HG03108 (cell line): ENCODE results near the gene VPS52.
"Not testable (repeated sequence)": the region's sequence is repeated elsewhere in the genome, so short reads cannot be mapped to it uniquely, and the experiment has no call there.

Experiments
- ATAC-seq: cut with Tn5 transposase; IDR thresholded peaks from one replicate; pipeline ENCODE4 v1.9.1; 2021; ENCODE audit warnings: moderate library complexity; ENCODE audit not compliant: unreplicated experiment

The VPS52 gene

DNA sequence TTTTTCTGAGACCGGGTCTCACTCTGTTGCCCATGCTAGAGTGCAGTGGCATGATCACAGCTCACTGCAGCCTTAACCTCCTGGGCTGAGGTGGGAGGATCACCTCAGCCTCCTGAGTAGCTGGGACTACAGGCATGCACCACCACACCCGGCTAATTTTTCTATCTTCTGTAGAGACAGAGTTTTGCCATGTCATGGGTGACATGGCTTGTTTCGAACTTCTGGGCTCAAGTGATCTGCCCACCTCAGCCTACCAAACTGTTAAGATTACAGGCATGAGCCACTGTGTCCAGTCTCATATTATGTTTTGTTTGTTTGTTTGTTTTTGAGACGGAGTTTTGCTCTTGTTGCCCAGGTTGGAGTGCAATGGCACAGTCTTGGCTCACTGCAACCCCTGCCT is 13.5 kb upstream of the VPS52 start:
- ATAC-seq = not testable (repeated sequence)

DNA sequence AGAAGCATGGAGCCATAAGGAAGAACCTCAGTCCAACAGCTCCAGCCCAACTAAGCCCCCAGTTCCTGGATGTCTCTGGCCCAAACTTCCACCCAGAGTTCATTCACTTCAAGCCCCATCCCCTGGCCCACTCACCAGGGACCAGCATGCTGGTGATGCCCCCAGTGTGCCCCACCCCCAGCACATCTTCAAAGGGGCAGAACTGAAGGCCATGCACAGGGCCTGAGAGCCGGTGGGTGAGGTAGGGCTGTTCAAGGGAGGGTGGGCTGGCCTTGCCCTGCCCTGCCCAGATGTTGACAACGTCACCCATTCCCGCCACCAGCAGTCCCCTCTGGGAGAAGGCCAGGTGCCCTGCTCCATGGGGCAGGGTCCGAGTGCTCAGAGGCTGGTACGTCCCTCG is 8.9 kb upstream of the VPS52 start:
- ATAC-seq = no peak

GRCh38 chr6:33279971-33280511 is 8.4 kb upstream of the VPS52 start:
- no peak for ATAC-seq

- no peak for ATAC-seq
Observed at GRCh38 chr6:33279257-33279695, 7.6 kb upstream of the VPS52 start.

GRCh38 chr6:33278810-33279209 is 7.1 kb upstream of the VPS52 start:
- no peak for ATAC-seq

DNA sequence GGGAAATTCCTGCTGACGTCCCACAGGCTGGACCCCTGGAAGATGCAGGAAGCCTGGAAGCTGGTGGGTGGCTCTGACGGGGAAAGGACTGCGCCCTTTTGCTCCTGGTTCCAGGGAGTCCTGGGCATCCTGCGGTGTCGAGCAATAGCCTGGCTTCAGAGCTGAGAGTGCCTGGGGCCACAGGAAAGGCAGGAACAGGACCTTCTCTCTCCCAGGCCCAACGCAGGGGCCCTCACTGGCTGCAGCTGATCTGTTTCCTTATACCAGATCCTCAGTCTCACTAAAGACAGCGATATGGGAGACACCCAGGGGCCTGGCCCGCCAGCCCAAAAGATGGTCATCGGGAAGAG is 6.7 kb upstream of the VPS52 start:
- no peak for ATAC-seq

DNA sequence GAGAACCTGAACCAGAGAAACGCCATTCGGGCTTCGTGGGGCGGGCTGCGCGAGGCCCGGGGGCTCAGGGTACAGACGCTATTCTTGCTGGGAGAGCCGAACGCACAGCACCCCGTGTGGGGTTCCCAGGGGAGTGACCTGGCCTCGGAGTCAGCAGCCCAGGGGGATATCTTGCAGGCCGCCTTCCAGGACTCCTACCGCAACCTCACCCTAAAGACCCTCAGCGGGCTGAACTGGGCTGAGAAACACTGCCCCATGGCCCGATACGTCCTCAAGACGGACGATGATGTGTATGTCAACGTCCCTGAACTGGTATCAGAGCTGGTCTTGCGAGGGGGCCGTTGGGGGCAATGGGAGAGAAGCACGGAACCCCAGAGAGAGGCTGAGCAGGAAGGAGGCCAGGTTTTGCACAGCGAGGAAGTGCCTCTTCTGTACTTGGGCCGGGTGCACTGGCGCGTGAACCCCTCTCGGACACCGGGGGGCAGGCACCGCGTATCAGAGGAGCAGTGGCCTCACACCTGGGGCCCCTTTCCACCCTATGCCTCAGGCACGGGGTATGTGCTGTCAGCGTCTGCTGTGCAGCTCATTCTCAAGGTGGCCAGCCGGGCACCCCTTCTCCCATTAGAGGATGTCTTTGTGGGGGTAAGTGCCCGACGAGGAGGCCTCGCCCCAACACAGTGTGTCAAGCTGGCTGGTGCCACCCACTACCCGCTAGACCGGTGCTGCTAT is 6.2 kb upstream of the VPS52 start:
- ATAC-seq = no peak

GRCh38 chr6:33276864-33277662 is 5.4 kb upstream of the VPS52 start, which contains the start of gene B3GALT4:
TSS of gene B3GALT4 (plus strand) at chr6:33277123. CDS start at chr6:33277420, 297 bp downstream.
- peak; percentile 53 for ATAC-seq

GRCh38 chr6:33276581-33276863 is 4.8 kb upstream of the VPS52 start:
- no peak for ATAC-seq

GRCh38 chr6:33275795-33276580 is 4.3 kb upstream of the VPS52 start:
- not testable (repeated sequence) for ATAC-seq

DNA sequence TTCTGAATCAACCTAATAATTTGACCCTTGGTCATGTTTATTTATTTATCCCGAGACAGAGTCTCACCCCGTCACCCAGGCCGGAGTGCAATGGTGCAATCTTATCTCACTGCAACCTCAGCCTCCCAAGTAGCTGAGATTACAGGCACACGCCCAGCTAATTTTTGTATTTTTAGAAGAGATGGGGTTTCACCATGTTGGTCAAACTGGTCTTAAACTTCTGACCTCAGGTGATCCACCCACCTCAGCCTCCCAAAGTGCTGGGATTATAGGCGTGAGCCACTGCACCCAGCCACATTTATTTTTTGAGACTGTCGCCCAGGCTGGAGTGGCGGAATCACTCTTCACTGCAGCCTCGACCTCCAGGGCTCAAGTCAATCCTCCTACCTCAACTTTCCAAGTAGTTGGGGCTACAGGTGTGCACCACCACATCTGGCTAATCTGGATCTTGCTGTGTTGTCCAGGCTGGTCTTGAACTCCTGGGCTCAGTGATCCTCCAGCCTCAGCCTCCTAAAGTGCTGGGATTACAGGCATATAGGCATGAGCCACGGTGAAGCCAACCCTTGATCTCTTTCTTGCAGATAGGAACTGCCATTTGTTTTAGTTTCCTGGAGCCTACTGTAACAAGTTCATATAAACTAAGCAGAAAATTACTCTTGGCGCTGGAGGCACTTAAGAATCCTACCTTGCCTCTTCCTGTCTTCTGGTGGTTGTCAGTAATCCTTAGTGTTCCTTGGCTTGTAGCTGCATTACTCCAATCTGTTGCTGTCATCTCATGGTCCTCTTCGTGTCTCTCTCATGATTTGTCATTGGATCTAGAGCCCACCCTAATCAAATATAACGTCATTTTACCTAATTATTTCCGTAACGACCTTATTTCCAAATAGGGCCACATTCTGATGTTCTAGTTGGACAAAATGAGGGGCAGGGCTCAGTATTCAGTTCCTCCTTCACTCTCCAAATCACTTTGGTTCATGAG is 2.5 kb upstream of the VPS52 start:
- no peak for ATAC-seq

- ATAC-seq = no peak
Observed at GRCh38 chr6:33273129-33273923, 1.6 kb upstream of the VPS52 start.

- ATAC-seq = no peak
Observed at GRCh38 chr6:33272275-33273128, 826 bp upstream of the VPS52 start.

DNA sequence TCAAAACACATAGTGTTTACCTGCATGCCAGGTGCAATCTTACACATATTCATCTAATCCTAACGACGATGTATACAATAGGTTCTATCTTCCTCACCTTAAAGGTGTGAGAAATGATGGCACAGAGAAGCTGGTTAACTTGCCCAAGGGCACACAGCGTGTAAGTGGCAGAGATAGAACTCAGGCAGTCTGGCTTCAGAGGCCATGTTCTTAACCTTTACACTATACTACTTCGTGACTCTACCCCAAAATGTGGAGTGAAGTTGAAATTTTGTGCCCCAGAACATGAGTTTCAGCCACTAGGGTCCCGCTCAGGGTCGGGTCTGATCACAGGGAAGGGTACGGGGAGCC is 584 bp downstream of the VPS52 start:
- no peak for ATAC-seq

DNA sequence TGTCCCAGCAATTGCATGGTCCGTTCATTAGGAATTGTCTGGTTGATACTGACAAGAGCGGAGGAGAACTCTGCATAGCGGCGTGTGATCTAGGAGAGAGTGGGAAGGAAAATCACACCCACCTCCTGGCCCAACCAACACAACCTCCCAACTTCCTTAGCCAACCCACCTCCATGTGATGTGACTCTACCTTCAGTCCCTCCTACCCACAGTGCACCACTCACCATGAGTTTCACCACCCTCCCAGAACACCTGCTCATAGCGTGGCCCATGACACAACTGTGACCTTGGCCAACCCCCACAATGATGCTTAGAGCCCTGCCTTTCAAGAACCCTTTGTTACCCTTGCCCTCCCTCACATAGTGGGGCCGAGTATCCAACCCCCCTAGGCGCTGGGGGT is 7.7 kb downstream of the VPS52 start:
- no peak for ATAC-seq

DNA sequence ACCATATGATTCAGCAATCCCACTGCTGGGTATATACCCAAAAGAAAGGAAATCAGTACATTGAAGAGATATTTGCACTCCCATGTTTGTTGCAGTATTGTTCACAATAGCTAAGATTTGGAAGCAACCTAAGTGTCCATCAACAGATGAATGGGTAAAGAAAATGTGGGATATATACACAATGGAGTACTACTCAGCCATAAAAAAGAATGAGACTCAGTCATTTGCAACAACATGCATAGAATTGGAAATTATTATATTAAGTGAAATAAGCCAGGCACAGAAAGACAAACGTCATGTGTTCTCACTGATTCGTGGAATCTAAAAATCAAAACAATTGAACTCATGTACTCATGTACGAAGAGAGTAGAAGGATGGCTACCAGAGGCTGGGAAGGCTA is 9.2 kb downstream of the VPS52 start:
- not testable (repeated sequence) for ATAC-seq

- ATAC-seq = no peak
Observed at GRCh38 chr6:33259032-33259431, 12.6 kb downstream of the VPS52 start.

GRCh38 chr6:33254591-33254990 is 17.1 kb downstream of the VPS52 start:
- ATAC-seq = no peak

- ATAC-seq = no peak
Observed at GRCh38 chr6:33252759-33253158, 18.9 kb downstream of the VPS52 start.
